ENCODE measurements around the gene GTF3C1.
A peak's percentile ranks its signal among the peaks of the same experiment; 100 is the strongest.

The GTF3C1 gene

DNA sequence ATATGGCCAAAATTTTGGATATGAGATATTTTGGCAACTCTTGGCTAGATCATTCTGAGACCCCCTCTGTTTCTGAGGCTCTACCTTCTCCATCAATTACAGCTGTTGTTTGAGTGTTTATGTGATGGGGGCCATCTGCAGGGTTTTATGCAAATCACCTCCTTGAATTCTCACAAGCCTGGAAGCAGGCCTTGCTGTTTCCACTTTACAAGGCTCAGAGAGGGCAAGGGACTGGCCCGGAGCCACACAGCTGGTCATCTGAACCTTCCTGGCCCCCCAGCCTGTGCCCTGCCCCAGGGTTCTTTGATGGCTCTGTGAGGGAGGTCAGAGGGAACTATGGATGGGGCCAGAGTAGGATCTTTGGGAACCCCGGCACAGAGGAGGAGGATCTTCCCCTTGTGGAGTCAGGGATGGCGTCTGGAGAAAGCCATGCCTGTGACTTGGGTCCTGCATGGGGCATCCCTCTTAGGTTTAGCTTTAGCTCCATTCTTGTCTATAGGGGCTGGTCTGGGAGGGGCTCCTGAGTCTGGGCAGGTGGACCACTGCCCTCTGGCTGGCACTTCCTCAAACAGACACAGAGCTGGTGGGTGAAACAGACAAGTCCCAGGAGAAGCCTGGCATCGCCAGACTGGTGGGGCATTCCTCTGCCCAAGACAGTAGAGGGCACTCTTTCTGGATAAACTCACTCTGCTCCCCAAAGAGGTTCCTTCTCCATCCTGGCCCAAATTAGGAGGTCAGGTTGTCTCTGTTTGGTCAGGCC, 121.5 kb downstream of the GTF3C1 start:
- TF ChIP-seq, protein P1, sequence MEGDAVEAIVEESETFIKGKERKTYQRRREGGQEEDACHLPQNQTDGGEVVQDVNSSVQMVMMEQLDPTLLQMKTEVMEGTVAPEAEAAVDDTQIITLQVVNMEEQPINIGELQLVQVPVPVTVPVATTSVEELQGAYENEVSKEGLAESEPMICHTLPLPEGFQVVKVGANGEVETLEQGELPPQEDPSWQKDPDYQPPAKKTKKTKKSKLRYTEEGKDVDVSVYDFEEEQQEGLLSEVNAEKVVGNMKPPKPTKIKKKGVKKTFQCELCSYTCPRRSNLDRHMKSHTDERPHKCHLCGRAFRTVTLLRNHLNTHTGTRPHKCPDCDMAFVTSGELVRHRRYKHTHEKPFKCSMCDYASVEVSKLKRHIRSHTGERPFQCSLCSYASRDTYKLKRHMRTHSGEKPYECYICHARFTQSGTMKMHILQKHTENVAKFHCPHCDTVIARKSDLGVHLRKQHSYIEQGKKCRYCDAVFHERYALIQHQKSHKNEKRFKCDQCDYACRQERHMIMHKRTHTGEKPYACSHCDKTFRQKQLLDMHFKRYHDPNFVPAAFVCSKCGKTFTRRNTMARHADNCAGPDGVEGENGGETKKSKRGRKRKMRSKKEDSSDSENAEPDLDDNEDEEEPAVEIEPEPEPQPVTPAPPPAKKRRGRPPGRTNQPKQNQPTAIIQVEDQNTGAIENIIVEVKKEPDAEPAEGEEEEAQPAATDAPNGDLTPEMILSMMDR (IDR thresholded peaks at IDR 0.05; ENCODE audit: low read depth, low read length), result peak; percentile 3
- DNase-seq (ENCODE audit: low read depth, low spot score), result no peak
- H3K4me3 ChIP-seq (ENCODE audit: low read depth, low read length), result no peak overlapping the region
- in situ Hi-C loops (cut with HindIII; ENCODE audit: low sequenced_read_pairs), result no loop called here

DNA sequence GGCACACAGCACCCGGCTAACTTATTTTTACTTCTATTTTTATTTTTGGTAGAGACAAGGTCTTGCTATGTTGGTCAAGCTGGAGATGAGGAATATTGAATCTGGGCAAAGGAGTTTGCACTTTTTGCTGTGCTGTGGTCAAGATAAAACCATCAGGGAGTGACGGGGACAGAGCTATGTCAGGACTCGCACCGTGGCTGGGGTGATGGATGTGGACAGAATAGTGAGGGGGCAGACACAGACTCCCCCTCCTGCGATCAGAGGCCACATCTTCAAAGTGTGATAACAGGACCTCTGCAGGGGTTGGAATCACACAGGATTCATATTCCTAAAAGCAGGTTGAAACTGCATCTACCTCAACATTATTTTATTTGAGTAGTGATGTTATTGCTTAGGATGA, 122.2 kb downstream of the GTF3C1 start:
- DNase-seq (ENCODE audit: low read depth, low spot score), result no peak
- in situ Hi-C loops (cut with HindIII; ENCODE audit: low sequenced_read_pairs), result no loop called here
- no peak overlapping the region for H3K4me3 ChIP-seq (ENCODE audit: low read depth, low read length)
- TF ChIP-seq, protein P1 (IDR thresholded peaks at IDR 0.05; ENCODE audit: low read depth, low read length), result no peak

DNA sequence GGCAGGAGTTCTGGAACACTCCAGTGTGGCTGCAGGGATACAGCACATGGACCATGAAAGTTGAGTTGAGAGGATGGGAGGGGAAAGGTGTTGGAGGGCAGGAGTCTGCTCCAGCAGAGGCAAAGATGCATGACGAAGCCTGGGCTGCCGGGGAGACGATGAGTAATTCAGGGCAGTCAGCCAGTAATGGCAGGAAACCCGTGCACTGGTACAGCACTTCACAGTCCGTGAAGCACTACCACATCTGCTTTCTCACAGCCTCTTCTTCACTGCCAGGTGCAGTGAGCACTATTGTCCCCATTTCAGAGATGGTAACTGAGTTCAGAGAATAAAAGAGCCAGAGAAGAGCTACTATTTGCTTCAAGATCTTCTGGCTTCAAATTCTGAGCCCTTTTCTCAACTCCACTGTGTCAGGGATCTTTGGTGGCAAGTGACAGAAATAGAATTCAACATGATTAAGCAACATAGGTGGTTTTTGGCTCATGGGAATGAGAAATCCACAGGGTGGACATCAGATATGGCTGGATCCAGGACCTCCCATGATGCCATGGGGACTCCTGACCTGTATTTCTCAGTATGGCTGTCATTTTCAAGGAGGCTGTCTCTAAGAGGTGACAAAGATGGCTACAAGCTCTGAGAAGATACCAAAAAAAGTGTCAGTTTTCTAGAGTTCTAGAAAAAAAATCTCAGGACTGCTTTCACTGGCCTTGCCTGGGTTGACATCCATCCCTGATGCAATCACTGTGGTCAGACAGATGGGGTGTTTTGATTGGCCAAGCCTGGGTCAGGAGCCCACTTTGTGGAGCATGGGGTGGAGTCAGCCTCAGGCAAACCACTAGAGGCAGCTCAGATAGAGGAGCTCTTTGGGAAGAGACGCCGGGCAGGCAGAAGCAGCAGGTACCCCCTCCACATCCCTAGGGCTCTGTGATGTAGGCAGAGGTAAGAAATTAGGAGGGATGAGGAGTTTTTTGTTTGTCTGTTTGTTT, 123.0 kb downstream of the GTF3C1 start:
- peak; percentile 91 for DNase-seq (ENCODE audit: low read depth, low spot score)
- in situ Hi-C loops (cut with HindIII; ENCODE audit: low sequenced_read_pairs), result no loop called here
- TF ChIP-seq, protein P1 (IDR thresholded peaks at IDR 0.05; ENCODE audit: low read depth, low read length), result no peak
- H3K4me3 ChIP-seq (ENCODE audit: low read depth, low read length), result no peak overlapping the region

DNA sequence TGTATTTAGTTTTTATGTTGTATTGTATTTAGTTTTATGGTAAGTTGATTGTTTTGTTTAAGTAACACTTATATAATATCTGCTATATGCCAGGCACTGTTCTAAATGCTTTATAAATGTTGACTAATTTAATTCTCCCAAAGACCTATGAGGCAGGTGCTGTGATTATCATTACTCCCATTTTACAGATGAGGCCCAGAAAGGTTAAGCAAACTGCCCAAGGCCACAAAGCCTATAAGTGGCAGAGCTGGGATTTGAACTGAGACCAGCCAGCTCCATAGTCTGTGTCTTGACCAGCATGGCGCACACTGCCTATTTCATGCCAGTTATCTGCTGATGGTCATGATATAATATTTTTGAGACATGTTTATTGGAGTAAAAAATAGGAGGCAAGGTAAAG, 123.8 kb downstream of the GTF3C1 start:
- in situ Hi-C loops (cut with HindIII; ENCODE audit: low sequenced_read_pairs), result no loop called here
- no peak for DNase-seq (ENCODE audit: low read depth, low spot score)
- TF ChIP-seq, protein P1 (IDR thresholded peaks at IDR 0.05; ENCODE audit: low read depth, low read length), result no peak
- H3K4me3 ChIP-seq (ENCODE audit: low read depth, low read length), result no peak overlapping the region

DNA sequence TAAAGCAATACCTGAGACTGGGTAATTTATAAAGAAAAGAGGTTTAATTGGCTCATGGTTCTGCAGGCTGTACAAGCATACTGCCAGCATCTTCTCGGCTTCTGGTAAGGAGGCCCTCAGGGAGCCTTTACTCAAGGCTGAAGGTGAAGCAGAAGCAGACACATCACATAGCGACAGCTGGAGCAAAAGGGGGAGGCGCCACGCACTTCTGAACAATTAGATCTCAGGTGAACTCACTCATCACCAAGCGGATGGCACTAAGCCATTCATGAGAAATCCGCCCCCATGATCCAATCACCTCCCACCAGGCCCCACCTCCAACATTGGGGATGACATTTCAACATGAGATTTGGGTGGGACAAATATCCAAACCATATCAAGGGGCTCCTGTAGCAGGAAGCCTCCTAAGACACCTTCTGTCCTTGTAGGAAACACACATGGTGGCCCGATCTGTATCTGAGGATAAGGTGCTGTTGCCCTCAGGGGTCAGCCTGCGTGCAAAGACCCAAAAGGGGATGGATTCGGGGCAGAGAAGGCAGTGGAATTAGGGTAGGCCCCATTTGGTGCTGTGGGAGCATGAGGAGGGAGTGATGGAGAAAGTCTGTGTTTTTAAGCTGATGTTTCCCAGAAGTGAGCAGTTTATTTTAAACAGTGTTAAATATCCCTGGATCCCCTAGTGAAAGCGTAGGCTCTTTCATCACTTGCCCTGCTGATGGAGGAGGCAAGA, 124.8 kb downstream of the GTF3C1 start:
- DNase-seq (ENCODE audit: low read depth, low spot score), result no peak
- in situ Hi-C loops (cut with HindIII; ENCODE audit: low sequenced_read_pairs), result no loop called here
- no peak overlapping the region for H3K4me3 ChIP-seq (ENCODE audit: low read depth, low read length)
- TF ChIP-seq, protein P1 (IDR thresholded peaks at IDR 0.05; ENCODE audit: low read depth, low read length), result no peak
